Stomach (tissue), 4 donors: Measurements from ENCODE around the gene RECK.

ENCODE experiments used
- CTCF ChIP-seq, 7 experiments: fragments of 450-650 bp in 4 of 7; fragments of 200-600 bp in 3 of 7; sonication (generic) in 3 of 7; IDR thresholded peaks; one replicate each; pipeline ENCODE4 v1.5.1; 2016 to 2019; ENCODE audit warnings: antibody characterized with exemption in 7 of 7, control low read depth in 2 of 7, mild to moderate bottlenecking in 1 of 7
- EP300 ChIP-seq: sonication (generic); formaldehyde crosslinking; IDR thresholded peaks from one replicate; pipeline ENCODE4 v1.6.1; 2017; ENCODE audit warnings: antibody characterized with exemption
- POLR2A ChIP-seq, 4 donors: fragments of 450-650 bp; IDR thresholded peaks; one replicate each; pipeline ENCODE4 v1.6.1; 2016; ENCODE audit warnings: antibody characterized with exemption in 4 of 4, control low read depth in 2 of 4, mild to moderate bottlenecking in 1 of 4, moderate library complexity in 1 of 4
- POLR2AphosphoS5 ChIP-seq, 3 donors: sonication (generic); formaldehyde crosslinking; IDR thresholded peaks; one replicate each; pipeline ENCODE4 v1.6.1; 2016; ENCODE audit warnings: antibody characterized with exemption in 3 of 3

- no peak for TF ChIP-seq CTCF (IDR thresholded peaks at IDR 0.05)
- TF ChIP-seq POLR2A (IDR thresholded peaks at IDR 0.05): no peak
- no peak for TF ChIP-seq EP300
- no peak for TF ChIP-seq POLR2AphosphoS5 (IDR thresholded peaks at IDR 0.05)
Observed at GRCh38 chr9:36005891-36006290, 30.8 kb upstream of the RECK start.
